Duodenal mucosa (tissue), 2 donors: ENCODE measurements around the gene PIANP.
A peak's percentile ranks its signal among the peaks of the same experiment; 100 is the strongest.
"Not testable (repeated sequence)": the region's sequence is repeated elsewhere in the genome, so short reads cannot be mapped to it uniquely, and the experiment has no call there.

Source experiments
- H3K27ac ChIP-seq: one replicate; pipeline ENCODE4 v1.7.0; 2013; ENCODE audit warnings: low read depth, low read length
- H3K27me3 ChIP-seq, 2 donors: one replicate each; pipeline ENCODE4 v1.7.0; 2013; ENCODE audit warnings: low read length in 2 of 2, control low read depth in 1 of 2; ENCODE audit not compliant: insufficient read depth in 2 of 2, control insufficient read depth in 1 of 2
- H3K36me3 ChIP-seq, 2 donors: one replicate each; pipeline ENCODE4 v1.7.0; 2013; ENCODE audit warnings: low read length in 2 of 2, control low read depth in 1 of 2; ENCODE audit not compliant: insufficient read depth in 2 of 2, control insufficient read depth in 1 of 2
- H3K4me1 ChIP-seq, 2 donors: one replicate each; pipeline ENCODE4 v1.7.0; 2013; ENCODE audit warnings: low read length in 2 of 2, control low read depth in 1 of 2; ENCODE audit not compliant: insufficient read depth in 2 of 2, control insufficient read depth in 1 of 2
- H3K4me3 ChIP-seq, 2 donors: one replicate each; pipeline ENCODE4 v1.7.0; 2013; ENCODE audit warnings: low read length in 2 of 2, low read depth in 1 of 2
- H3K9ac ChIP-seq, 2 donors: one replicate each; pipeline ENCODE4 v1.7.0; 2013; ENCODE audit warnings: low read length in 2 of 2, low read depth in 1 of 2
- H3K9me3 ChIP-seq, 2 donors: one replicate each; pipeline ENCODE4 v1.7.0; 2013; ENCODE audit warnings: low read length in 2 of 2, control low read depth in 1 of 2; ENCODE audit not compliant: control insufficient read depth in 1 of 2

Gene PIANP

GRCh38 chr12:6708960-6709394 is 8.4 kb upstream of the PIANP start:
- Histone ChIP-seq H3K27ac (no peak overlapping the region), H3K9me3 (no peaks in the 10 kb centered on the region), H3K4me1 (no peaks in the 10 kb centered on the region), H3K9ac (no peak overlapping the region), H3K27me3 (peaks cover 0 to 3% of the 10 kb centered on the region in 2 donors), H3K36me3 (no peaks in the 10 kb centered on the region), H3K4me3 (no peak overlapping the region)

- not testable (repeated sequence) for H3K9me3 ChIP-seq, H3K27me3 ChIP-seq, H3K4me3 ChIP-seq, H3K4me1 ChIP-seq, H3K36me3 ChIP-seq, H3K27ac ChIP-seq, H3K9ac ChIP-seq
Observed at GRCh38 chr12:6708351-6708750, 7.7 kb upstream of the PIANP start.

- Histone ChIP-seq H3K4me1 (peaks cover 4 to 6% of the 10 kb centered on the region in 2 donors), H3K9ac (no peak overlapping the region), H3K9me3 (no peaks in the 10 kb centered on the region), H3K27me3 (peaks cover 36 to 45% of the 10 kb centered on the region in 2 donors), H3K4me3 (no peak overlapping the region), H3K27ac (no peak overlapping the region), H3K36me3 (no peaks in the 10 kb centered on the region)
Observed at GRCh38 chr12:6703631-6704030, 3.0 kb upstream of the PIANP start.

- no peaks in the 10 kb centered on the region for H3K9me3 ChIP-seq
- H3K27ac ChIP-seq = no peak overlapping the region
- no peaks in the 10 kb centered on the region for H3K36me3 ChIP-seq
- peak overlapping the region; percentile 30 to 36 for H3K4me3 ChIP-seq
- peaks cover 4 to 6% of the 10 kb centered on the region in 2 donors for H3K4me1 ChIP-seq
- H3K27me3 ChIP-seq = peaks cover 44 to 53% of the 10 kb centered on the region in 2 donors
- H3K9ac ChIP-seq = no peak overlapping the region
Observed at GRCh38 chr12:6701078-6701768, 608 bp upstream of the PIANP start.

- Histone ChIP-seq H3K36me3 (no peaks in the 10 kb centered on the region), H3K27me3 (peaks cover 44 to 56% of the 10 kb centered on the region in 2 donors), H3K27ac (no peak overlapping the region), H3K4me1 (peaks cover 4 to 6% of the 10 kb centered on the region in 2 donors), H3K9me3 (no peaks in the 10 kb centered on the region), H3K9ac (no peak overlapping the region), H3K4me3 (peak overlapping the region in 1 of 2 donors; percentile 36)
Observed at GRCh38 chr12:6699989-6700645, 498 bp downstream of the PIANP start.

- Histone ChIP-seq H3K27ac (no peak overlapping the region), H3K4me3 (no peak overlapping the region), H3K4me1 (peaks cover 4 to 6% of the 10 kb centered on the region in 2 donors), H3K9me3 (no peaks in the 10 kb centered on the region), H3K36me3 (no peaks in the 10 kb centered on the region), H3K27me3 (peaks cover 44 to 61% of the 10 kb centered on the region in 2 donors), H3K9ac (no peak overlapping the region)
Observed at GRCh38 chr12:6699259-6699988, 1.2 kb downstream of the PIANP start.

GRCh38 chr12:6698352-6699046 is 2.1 kb downstream of the PIANP start:
- H3K27me3 ChIP-seq = peaks cover 41 to 55% of the 10 kb centered on the region in 2 donors
- H3K4me1 ChIP-seq = peaks cover 4 to 6% of the 10 kb centered on the region in 2 donors
- H3K9me3 ChIP-seq = no peaks in the 10 kb centered on the region
- no peak overlapping the region for H3K27ac ChIP-seq
- H3K4me3 ChIP-seq = no peak overlapping the region
- no peak overlapping the region for H3K9ac ChIP-seq
- H3K36me3 ChIP-seq = no peaks in the 10 kb centered on the region

GRCh38 chr12:6697584-6698351 is 2.8 kb downstream of the PIANP start:
- no peak overlapping the region for H3K27ac ChIP-seq
- peaks cover 4 to 6% of the 10 kb centered on the region in 2 donors for H3K4me1 ChIP-seq
- H3K36me3 ChIP-seq = no peaks in the 10 kb centered on the region
- H3K9me3 ChIP-seq = no peaks in the 10 kb centered on the region
- H3K27me3 ChIP-seq = peaks cover 36 to 51% of the 10 kb centered on the region in 2 donors
- no peak overlapping the region for H3K9ac ChIP-seq
- H3K4me3 ChIP-seq = no peak overlapping the region

GRCh38 chr12:6696690-6697583 is 3.7 kb downstream of the PIANP start:
- H3K36me3 ChIP-seq = no peaks in the 10 kb centered on the region
- peaks cover 4 to 6% of the 10 kb centered on the region in 2 donors for H3K4me1 ChIP-seq
- H3K27me3 ChIP-seq = peaks cover 34 to 46% of the 10 kb centered on the region in 2 donors
- no peak overlapping the region for H3K4me3 ChIP-seq
- H3K27ac ChIP-seq = no peak overlapping the region
- no peaks in the 10 kb centered on the region for H3K9me3 ChIP-seq
- H3K9ac ChIP-seq = no peak overlapping the region
